ENCODE measurements around the gene TBC1D22B. TPM values are rescaled to one million over a fixed set of nuclear protein-coding genes. Genes with fewer than 3 reads are reported as not detected.

TBC1D22B gene
- polyA plus RNA-seq, 4 donors: 13.5 to 16.5 (median 14.5) TPM

DNA sequence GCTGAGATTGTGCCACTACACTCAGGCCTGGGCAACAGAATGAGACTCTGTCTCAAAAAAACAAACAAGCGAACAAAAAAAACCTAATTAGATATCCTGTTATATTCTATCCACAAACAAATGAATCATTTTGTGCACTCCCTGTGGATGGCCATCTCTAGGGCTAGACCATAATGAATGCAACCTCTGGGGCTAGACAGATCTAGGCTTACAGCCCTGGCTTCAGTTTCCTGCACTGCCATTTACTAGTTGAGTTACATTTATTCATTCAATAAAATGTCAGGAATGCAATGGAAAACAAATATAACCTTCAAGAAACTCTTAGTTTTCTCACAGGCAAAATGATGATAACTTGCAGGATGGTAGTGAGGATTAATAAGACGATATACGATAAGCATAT is 89.6 kb downstream of the TBC1D22B start:
- no peak for DNase-seq (ENCODE audit: low read depth in 4 of 4, low spot score in 2 of 4)

DNA sequence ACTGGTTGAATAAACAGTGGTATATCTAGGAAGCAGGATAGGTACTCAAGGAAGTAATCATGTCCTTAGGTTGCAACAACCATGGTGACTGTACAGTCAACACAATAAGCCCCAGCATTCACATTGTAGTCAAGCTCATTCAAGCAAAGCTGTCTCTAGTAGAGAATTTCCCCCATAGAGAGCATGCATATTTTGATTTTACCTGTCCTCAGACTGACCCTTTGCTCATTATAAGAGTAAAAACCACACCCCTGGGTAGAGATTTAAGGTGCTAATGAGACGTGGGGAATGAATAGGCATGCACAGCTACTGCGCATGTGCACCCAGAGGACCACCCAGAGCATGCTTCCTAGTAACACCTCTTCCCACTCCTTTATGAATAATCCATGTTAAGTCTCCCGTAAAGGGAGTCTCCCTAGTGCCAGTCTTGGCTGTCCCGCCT is 90.1 kb downstream of the TBC1D22B start:
- no peak for DNase-seq (ENCODE audit: low read depth in 4 of 4, low spot score in 2 of 4)

DNA sequence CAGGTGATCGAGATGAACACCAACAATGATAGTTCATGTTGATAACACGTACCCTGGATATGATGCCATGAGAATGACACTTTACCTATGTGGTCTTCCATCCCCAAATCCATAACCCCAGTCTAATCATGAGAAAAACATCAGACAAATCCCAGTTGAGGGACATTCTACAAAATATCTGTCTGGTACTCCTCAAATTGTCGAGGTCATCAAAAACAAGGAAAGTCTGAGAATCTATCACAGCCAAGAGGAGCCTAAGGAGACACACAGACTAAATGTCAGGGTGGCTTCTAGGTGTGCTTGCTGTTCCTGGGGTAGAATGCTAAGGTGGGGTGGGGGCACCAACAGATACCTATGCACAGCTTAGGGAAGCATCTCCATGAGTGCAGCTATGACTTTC is 93.5 kb downstream of the TBC1D22B start:
- no peak for DNase-seq (ENCODE audit: low read depth in 4 of 4, low spot score in 2 of 4)

DNA sequence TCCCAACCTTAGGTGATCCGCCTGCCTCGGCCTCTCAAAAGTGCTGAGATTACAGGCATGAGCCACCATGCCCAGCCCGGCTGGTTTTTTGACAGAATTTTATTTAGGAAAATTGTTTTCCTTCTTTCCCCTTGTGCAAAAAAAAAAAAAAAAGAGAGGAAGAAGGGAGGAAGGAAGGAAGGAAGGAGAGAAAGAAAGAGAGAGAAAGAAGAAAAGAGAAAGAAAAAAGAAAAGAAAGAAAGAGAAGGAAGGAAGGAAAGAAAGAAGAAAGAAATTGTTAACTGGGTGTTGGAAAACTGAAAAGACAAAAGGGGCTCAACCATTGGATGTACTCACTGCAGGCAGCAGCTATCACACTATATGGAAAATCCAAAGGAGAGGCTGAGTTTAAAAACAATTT is 94.8 kb downstream of the TBC1D22B start:
- DNase-seq (ENCODE audit: low read depth in 4 of 4, low spot score in 2 of 4): no peak

DNA sequence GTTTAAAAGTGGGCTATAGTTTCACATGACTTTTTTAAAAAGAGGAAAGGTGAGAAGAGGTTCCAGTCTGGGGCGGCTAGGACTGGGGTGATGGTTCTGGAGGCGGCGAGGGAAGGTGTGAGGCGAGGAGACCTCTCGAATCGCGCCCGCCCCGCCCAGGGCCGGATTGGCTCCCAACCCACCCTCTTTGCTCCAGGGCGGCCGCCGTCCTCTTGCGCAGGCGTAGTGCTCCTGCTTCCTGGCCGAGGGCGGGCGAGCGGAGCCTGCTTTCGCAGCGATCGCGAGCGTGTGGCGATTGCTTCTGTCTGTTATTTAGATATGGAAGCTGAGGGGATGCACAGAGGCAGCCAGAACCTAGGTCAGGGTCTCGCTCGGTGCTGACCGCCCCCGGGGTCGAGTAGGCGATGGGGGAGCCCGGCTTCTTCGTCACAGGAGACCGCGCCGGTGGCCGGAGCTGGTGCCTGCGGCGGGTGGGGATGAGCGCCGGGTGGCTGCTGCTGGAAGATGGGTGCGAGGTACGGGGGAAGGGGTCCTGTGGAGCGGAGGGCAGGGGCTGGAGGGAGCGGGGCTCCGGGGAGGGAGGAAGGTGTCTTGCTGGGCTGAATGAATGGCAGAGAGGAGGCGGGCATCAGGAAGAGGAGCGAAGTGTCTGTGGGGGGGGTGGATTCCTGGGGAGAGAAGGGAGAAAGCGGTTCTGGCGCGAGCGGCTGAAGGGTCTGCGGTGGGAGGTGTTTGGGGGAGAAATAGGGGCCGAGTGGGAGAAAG is 96.4 kb downstream of the TBC1D22B start, which contains the start of gene RNF8:
TSS of gene RNF8 (plus strand) at position 223 of the 765 bp plus-strand sequence. CDS start at position 405, 182 bp downstream.
- peak; percentile 64 to 80 (median 74) for DNase-seq (ENCODE audit: low read depth in 4 of 4, low spot score in 2 of 4)

DNA sequence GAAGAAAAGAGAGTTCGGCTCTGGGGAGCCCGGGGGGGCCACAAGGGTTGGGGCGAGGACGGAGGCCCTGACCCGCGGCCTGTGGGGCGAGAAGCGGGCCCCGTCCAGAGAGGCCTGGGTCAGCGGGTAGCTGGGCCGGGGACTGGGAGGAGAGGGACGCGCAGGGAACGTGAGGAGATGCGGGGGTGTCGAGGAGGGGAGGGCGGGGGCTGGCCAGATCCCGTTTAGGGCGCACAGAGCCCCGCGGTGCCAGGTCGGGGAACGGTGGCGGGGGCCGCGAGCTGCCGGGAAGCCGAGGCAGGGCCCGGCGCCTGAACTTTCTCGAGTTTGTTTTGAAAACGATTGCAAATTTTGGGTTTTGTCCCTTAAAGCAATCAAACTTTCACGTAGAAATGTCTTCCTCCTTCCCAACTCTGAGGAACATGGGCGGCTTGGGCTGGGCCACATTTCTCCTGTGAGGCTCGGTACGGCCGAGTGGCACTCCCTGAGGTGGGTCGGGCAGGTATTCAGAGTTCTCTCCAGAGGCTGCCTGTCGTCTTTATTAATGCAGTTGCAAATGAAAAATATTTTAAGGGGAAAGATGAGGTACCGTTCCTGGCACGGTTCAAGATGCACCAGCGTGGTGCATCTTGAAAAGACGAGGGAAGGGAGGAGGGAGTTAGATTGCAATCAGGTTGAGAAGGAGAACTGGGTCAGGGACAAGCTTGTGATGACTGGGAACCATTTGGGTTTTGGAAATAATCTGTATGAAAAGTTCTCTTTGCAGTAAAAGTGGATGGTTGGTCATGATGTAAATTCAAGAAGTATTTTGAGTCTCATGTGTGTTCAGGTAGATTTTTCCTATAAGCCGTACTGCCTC is 97.2 kb downstream of the TBC1D22B start:
- DNase-seq (ENCODE audit: low read depth in 4 of 4, low spot score in 2 of 4): no peak

DNA sequence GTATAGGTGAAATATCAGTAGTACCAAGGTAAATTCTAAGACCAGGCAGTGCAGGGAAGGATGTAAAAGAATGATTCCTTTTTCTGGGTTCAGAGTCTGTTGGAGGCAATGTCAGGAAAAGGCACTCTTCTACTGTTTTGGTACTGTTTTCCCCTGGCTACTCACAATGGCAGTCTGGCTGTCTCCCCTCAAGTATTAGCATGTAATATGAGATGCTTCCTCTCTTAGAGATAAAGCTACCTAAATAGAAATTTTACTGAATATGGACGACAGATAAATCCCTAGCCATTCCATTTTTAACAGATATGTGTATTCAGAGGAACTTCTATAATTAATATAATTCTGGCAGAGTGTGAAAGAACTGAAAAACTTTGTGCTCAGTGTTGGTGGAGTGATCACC is 99.7 kb downstream of the TBC1D22B start:
- DNase-seq (ENCODE audit: low read depth in 4 of 4, low spot score in 2 of 4): no peak

DNA sequence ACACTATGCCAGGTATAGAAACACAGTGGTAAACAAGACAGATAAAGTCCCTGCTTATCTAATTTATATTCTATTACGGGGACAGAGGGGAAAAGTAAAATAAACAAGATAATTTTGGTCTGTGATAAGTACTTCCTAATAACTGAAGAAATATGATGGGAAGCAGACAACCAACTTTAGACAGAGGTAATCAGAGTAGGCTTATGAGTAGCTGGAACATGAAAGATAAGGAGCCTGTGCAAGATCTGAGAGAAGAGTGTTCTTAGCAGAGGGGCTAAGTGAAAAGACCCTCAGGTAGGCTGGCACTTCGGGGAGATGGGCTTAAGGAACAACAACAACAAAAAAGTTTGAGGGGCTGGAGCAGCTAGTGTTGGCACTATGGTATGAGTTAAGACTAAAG is 100.3 kb downstream of the TBC1D22B start:
- no peak for DNase-seq (ENCODE audit: low read depth in 4 of 4, low spot score in 2 of 4)

DNA sequence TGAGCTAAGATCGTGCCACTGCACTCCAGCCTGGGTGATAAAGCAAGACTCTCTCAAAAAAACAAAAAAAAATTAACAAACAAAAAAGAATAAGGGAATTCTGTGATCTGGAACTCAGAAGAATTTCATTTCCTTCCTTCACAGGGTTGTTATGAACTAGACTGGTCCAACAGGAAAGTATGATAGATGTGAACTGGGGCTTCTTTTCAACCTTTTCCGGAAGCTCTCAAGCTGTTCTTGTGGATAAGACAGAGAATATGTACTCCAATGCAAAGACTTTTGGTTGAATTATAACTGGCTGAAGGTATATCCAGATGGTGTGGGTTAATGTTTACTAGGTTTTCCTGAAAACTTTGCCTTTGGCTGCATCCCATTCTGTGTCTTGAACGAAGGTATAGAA is 101.5 kb downstream of the TBC1D22B start:
- no peak for DNase-seq (ENCODE audit: low read depth in 4 of 4, low spot score in 2 of 4)

DNA sequence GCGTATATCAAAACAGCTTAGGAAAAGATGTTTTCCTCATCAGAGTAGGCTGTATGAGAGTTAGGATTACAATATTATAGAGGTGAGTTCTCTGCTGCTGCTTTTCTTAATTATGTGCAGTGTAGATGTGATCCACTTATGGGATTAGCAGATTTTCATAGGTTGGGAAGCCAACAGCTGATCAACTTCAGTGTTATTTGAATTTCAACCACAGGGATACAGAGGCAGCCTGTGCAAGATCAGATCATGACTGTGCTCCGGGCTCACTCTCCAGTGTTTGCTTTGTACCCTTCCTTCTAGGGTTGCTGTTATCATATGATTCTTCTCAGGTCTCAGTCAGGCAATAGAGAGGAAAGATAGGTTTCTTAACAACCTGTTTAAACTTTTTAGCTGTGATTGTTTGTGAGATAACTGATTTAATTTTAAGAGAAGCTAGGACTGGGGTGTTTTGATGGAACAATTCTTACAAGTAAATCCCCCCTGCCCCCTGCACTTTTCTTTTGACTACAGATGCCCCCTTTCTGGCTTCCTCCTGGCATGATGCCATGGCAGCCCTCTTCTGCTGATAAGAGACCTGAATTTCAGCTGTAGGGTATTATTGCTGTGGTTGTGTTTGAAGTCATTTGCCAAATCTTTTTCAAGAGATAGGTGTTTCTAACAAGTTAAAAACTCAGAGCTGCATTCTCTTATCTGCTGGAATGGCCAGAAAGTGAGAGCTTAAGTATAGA is 104.7 kb downstream of the TBC1D22B start:
- DNase-seq (ENCODE audit: low read depth in 4 of 4, low spot score in 2 of 4): no peak

DNA sequence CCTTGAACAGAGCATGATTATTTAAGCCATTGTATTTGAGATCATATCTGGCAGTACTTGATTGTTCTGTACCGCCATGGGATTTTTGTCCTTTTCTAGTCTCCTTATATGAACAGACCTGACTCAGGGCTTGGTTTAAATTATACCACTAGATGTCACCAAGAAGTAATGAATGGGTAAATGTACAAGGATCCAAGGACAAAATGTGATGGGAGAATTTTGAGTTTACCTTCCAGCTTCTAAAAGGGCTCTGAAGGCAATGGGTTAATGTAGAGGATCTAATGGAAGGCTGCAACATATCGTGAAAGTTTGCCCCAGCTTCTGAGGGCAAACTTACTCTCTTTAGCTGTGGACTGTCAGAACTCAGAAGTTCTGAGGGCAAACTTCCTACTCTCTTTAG is 108.2 kb downstream of the TBC1D22B start:
- peak in 1 of 4 donors; percentile 8 for DNase-seq (ENCODE audit: low read depth in 4 of 4, low spot score in 2 of 4)

DNA sequence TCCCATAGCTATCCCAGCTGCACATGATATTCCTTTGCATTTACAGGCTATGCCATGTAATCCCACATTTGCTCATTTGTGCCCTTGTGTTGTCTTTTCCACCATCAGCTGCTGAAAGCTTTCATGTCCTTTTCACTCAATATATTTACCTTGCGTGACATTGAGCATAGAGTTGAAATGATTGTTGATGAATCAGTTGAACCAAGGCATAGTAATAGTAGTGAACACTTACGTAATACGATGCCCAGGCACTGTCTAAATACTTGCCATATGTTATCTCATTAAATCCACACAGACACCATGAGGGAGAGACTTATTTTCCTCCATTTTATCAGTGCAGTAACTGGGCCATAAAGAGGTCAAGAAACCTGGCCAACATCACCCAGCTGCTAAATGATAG is 109.3 kb downstream of the TBC1D22B start:
- DNase-seq (ENCODE audit: low read depth in 4 of 4, low spot score in 2 of 4): no peak

DNA sequence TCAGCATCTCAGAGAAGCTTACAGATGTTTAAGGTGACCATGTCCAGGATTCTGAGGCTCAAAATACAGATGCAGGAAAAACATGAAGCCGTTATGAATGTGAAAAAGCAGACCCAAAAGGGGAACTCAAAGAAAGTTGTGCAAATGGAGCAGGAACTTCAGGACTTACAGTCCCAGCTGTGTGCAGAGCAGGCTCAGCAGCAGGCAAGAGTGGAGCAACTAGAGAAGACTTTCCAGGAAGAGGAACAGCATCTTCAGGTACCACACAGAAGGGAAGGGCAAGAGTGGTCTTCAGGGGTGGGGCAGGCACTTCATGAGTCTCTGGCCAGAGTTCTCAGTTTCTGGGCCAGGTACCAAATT is 111.4 kb downstream of the TBC1D22B start:
- no peak for DNase-seq (ENCODE audit: low read depth in 4 of 4, low spot score in 2 of 4)

DNA sequence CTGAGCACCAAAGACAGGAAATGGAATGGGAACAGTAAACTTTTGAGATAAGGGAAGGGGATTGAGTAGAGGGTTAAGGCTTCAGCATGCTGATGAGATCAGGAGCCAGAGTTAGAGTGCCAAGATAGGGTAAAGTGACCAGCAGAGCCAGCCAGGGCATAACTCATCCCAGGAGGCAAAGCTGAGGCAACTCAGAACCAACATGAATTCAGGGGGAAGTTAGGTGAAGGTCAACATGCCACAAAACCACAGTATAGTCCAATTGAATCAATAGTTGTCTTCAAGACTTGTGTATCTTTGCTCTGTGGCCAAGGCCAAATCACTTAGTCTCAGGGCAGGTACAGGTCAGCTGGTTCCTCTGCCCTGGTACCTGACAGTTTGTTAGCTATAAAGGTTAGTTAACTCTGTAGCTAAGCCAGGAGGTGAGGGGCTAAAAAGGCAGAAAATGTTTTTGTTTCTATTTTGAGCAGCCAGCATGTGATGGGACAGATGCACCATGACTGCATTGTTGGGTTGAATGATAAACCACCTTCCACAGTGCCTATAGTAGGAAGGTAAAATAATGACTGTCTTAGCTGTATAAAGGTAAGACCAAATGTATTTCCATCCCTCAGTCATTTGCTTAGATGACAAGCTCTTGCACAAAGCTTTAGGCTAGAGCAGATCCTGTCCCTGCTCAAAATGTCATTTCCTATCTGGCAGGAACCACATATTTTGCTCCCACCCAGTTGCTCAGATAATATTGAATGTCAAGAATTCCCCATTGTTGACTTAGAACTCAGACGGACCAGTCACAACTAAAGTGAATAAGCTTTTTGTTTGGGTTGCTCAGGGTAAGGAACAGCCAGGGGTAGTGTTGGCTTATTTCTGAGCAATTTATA is 112.0 kb downstream of the TBC1D22B start:
- DNase-seq (ENCODE audit: low read depth in 4 of 4, low spot score in 2 of 4): no peak

DNA sequence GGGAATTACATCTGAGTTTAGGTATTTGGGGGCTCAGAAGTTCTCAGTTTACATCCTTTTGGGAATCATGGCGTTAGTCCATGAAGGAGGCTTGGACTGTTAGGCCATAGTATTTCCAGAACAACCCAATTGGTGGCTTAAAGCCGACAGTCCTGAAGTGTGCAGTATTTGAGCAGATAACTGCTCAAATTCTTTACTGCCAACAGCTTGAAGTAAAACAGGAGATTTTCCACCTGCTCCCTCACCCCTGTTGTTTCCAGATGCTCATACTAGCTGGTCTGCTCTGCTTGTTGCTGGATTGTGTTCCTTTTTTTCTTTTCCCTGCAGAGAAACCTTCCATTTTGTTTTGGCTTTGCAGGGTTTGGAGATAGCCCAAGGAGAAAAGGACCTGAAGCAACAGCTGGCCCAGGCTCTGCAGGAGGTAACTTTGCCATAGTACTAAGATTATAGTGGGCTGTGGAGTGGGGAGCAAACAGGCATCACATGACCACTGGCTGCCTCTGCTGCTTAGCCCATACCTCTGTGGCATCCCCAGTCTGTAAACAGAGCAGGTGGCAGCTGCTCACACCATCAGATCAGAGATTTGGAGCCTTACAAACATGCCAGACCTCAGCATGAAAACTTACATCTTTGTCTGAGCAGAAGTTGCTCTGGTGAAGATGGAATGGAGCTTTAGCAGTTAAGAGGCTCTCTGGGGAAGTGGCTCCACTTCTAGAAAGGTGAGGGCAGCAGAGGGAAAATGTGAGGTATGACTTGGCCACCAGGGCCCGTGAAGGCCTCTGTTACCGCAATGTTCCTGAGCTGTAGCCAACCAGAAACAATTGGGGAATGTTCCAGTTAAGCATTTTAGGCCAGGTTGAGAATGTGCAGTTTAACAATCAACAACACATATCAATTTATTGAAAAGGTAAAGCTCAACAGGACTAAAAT is 113.8 kb downstream of the TBC1D22B start:
- no peak for DNase-seq (ENCODE audit: low read depth in 4 of 4, low spot score in 2 of 4)

DNA sequence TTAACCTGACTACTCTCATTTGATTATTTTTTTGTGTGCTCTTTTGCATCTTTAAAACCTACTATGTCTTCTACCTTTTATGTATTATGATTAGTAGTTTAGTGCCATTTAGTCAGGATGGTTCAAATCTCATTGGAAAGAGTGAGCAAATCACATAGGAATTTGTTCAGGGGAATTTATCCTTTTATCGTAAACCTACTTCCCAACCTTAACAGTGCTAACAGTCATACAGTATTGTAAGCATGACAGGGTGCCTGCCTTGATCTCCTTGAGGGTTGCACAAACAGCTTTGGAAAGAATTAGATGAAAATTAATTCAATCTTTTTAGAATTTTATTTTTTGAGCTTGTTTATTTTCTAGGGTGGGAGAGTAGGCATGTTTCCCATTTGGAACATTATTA is 114.5 kb downstream of the TBC1D22B start:
- DNase-seq (ENCODE audit: low read depth in 4 of 4, low spot score in 2 of 4): no peak

DNA sequence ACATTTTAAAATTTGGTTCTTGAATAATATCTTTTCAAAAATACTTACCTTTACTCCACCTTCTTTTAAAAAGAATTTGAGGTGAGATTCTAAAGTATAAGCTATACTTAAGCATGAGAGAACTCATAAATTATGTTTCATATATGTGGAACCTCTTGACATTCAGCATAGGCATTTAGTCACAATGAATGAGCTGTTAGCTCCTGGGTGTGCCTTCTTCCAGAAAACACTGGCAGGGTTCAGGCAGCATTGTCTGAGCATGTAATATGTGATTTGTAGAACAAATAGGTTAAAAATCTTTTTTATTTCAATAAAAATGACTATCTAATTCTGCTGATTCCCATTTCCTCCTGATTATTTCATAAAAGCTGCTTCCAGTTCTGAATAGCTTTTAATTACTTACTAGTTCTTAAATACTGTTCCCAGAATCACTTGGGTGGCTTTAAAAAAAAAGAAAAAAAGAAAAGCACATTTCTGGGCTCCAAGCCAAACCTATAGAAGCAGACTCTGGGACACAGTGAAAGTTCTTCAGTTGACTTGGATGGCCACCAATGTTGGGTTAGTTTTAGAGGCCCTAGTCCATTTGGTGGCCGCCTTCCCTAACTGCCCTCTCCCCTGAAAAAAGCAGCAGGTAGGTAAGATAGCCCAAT is 116.4 kb downstream of the TBC1D22B start:
- peak in 1 of 4 donors; percentile 2 for DNase-seq (ENCODE audit: low read depth in 4 of 4, low spot score in 2 of 4)

DNA sequence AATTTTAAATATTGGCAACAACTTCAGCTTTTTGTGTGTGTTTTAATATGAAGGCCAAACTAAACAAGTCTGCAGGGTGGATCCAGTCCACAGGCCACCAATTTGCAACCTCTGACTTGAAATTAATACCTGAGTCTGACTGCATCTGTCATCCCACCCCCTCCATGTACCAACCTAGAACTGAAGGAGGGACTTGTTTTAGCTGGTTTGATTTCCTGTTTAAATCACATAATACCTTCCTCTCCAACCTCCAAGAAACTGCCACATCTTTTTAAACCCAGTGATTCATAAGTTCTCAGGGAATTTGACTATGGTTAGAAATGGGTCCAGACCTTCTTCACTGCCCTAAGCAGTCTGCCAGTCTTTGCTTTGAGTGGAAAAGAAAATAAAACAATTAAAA is 117.8 kb downstream of the TBC1D22B start:
- DNase-seq (ENCODE audit: low read depth in 4 of 4, low spot score in 2 of 4): no peak
